HL-60 (cell line): ENCODE data around the gene ZFYVE27.

Experiments used
- DNase-seq, 2 experiments: peaks; one replicate each; pipeline ENCODE4 v3.0.0-alpha.2; 2010 to 2020; ENCODE audit warnings: low read depth in 1 of 2, low spot score in 1 of 2
- H3K27ac ChIP-seq: fragments of 250-450 bp; sonication (Bioruptor Pico); replicated peaks from 2 replicates; pipeline ENCODE4 v1.5.1; 2020; ENCODE audit warnings: mild to moderate bottlenecking, moderate library complexity
- H3K27me3 ChIP-seq: fragments of 250-450 bp; sonication (Bioruptor Pico); 2 replicates; pipeline ENCODE4 v1.5.1; 2021; ENCODE audit warnings: mild to moderate bottlenecking, moderate library complexity; ENCODE audit not compliant: insufficient read depth, poor library complexity, severe bottlenecking
- H3K4me3 ChIP-seq: replicated peaks from 2 replicates; pipeline ENCODE4 v1.5.1; 2011; ENCODE audit warnings: mild to moderate bottlenecking, control low read depth, low read length; ENCODE audit not compliant: insufficient read depth
- CTCF ChIP-seq: IDR thresholded peaks from one replicate; pipeline ENCODE4 v1.5.1; 2011; ENCODE audit warnings: low read length, control low read depth, inconsistent platforms; ENCODE audit not compliant: insufficient read depth
- GABPA ChIP-seq: IDR thresholded peaks from 2 replicates; pipeline ENCODE4 v1.6.1; 2012; ENCODE audit warnings: low read depth
- POLR2AphosphoS5 ChIP-seq: IDR thresholded peaks from 2 replicates; pipeline ENCODE4 v1.6.1; 2012; ENCODE audit warnings: low read depth
- REST ChIP-seq: IDR thresholded peaks from 2 replicates; pipeline ENCODE4 v1.6.1; 2012; ENCODE audit warnings: low read depth; ENCODE audit not compliant: insufficient replicate concordance
- SPI1 ChIP-seq: IDR thresholded peaks from 2 replicates; pipeline ENCODE4 v1.6.1; 2012; ENCODE audit warnings: low read depth, mild to moderate bottlenecking, borderline replicate concordance

ZFYVE27 gene

GRCh38 chr10:97796651-97797050 is 59.7 kb downstream of the ZFYVE27 start:
- Histone ChIP-seq H3K4me3 (no peak overlapping the region), H3K27ac (no peak overlapping the region), H3K27me3 (peaks cover 4% of the 10 kb centered on the region)
- DNase-seq, result no peak
- TF ChIP-seq GABPA, result no peak
- no peak for TF ChIP-seq POLR2AphosphoS5
- TF ChIP-seq REST, result no peak
- TF ChIP-seq CTCF, result no peak
- TF ChIP-seq SPI1, result no peak

- H3K27ac ChIP-seq, result no peak overlapping the region
- no peak overlapping the region for H3K4me3 ChIP-seq
- DNase-seq, result no peak
- H3K27me3 ChIP-seq, result peaks cover 4% of the 10 kb centered on the region
- no peak for TF ChIP-seq SPI1
- no peak for TF ChIP-seq GABPA
- TF ChIP-seq POLR2AphosphoS5, result no peak
- no peak for TF ChIP-seq REST
- TF ChIP-seq CTCF, result no peak
Observed at GRCh38 chr10:97798958-97799610, 62.2 kb downstream of the ZFYVE27 start.

- H3K27me3 ChIP-seq, result peaks cover 6% of the 10 kb centered on the region
Observed at GRCh38 chr10:97800474-97800873, 63.5 kb downstream of the ZFYVE27 start.

More at GRCh38 chr10:97800474-97800873, 63.5 kb downstream of the ZFYVE27 start:
- Histone ChIP-seq H3K27ac (no peak overlapping the region), H3K4me3 (no peak overlapping the region)
- TF ChIP-seq REST, result no peak
- no peak for TF ChIP-seq POLR2AphosphoS5
- no peak for TF ChIP-seq CTCF
- no peak for TF ChIP-seq SPI1
- TF ChIP-seq GABPA, result no peak
- DNase-seq, result no peak
